HCT116 (cell line): ENCODE results near the gene THAP8.

Experiments
- EZH2phosphoT487 ChIP-seq: fragments of 200-600 bp; IDR thresholded peaks from 2 replicates; pipeline ENCODE4 v1.6.1; 2018; ENCODE audit warnings: antibody characterized with exemption, borderline replicate concordance
- POLR2A ChIP-seq: IDR thresholded peaks from 2 replicates; pipeline ENCODE4 v1.7.0; 2011; ENCODE audit warnings: borderline replicate concordance; ENCODE audit not compliant: insufficient read depth, insufficient read length; ENCODE audit errors: extremely low read depth
- POLR2AphosphoS5 ChIP-seq: IDR thresholded peaks from 2 replicates; pipeline ENCODE4 v1.6.1; 2011; ENCODE audit warnings: mild to moderate bottlenecking, low read depth, low read length, moderate library complexity
- TCF7L2 ChIP-seq: IDR thresholded peaks from 2 replicates; pipeline ENCODE4 v1.7.0; 2011; ENCODE audit warnings: borderline replicate concordance, inconsistent platforms; ENCODE audit not compliant: insufficient read depth, insufficient read length; ENCODE audit errors: extremely low read depth
- TF ChIP-seq, protein P1 (sequence below), 3 experiments: fragments of 200-600 bp in 1 of 3; sonication (generic) in 1 of 3; IDR thresholded peaks in 2 of 3; conservative IDR thresholded peaks in 1 of 3; 2 replicates each; pipeline ENCODE4 v1.5.1; 2012 to 2017; ENCODE audit warnings: low read depth in 2 of 3, low read length in 2 of 3, antibody characterized with exemption in 1 of 3, borderline replicate concordance in 1 of 3, control low read depth in 1 of 3, mild to moderate bottlenecking in 1 of 3, mixed read lengths in 1 of 3, mixed run types in 1 of 3, moderate library complexity in 1 of 3; ENCODE audit not compliant: insufficient read depth in 1 of 3
- TF ChIP-seq, protein P2 (sequence below): IDR thresholded peaks from 2 replicates; pipeline ENCODE4 v1.6.1; 2012
- TF ChIP-seq, protein P3 (sequence below): IDR thresholded peaks from 2 replicates; pipeline ENCODE4 v1.6.1; 2012

DNA sequence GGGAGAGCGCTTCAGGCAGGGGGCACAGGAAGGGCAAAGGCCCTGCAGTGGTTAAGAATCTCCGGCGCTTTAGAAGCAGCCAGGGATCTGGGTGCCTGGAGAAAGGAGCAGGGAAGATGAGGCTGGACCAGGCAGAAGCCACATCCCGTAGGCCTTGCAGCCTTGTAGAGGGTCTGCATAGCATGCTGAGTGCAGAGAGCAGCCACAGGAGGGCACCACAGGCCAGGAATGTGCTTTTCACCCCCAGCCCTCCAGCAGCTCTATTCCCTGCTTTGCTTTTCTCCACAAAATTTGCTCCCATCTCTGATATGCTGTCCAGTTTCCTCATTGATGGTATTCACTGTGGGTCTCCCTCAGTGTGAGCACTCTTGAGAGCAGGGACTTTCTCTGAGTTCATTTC is 6.3 kb upstream of the THAP8 start:
- TF ChIP-seq, protein P1, sequence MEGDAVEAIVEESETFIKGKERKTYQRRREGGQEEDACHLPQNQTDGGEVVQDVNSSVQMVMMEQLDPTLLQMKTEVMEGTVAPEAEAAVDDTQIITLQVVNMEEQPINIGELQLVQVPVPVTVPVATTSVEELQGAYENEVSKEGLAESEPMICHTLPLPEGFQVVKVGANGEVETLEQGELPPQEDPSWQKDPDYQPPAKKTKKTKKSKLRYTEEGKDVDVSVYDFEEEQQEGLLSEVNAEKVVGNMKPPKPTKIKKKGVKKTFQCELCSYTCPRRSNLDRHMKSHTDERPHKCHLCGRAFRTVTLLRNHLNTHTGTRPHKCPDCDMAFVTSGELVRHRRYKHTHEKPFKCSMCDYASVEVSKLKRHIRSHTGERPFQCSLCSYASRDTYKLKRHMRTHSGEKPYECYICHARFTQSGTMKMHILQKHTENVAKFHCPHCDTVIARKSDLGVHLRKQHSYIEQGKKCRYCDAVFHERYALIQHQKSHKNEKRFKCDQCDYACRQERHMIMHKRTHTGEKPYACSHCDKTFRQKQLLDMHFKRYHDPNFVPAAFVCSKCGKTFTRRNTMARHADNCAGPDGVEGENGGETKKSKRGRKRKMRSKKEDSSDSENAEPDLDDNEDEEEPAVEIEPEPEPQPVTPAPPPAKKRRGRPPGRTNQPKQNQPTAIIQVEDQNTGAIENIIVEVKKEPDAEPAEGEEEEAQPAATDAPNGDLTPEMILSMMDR (IDR thresholded peaks at IDR 0.05 in 2 of 3, conservative IDR thresholded peaks at IDR 0.05 in 1 of 3; ENCODE audit: borderline replicate concordance in 1 of 3, insufficient read depth in 1 of 3, low read depth in 2 of 3, low read length in 2 of 3), result peak; percentile 24 to 75 (median 59); a peak in 4 of 6 replicates
- TF ChIP-seq POLR2A (no peak), POLR2AphosphoS5 (no peak), TCF7L2 (no peak), EZH2phosphoT487 (no peak)
- TF ChIP-seq, protein P2, sequence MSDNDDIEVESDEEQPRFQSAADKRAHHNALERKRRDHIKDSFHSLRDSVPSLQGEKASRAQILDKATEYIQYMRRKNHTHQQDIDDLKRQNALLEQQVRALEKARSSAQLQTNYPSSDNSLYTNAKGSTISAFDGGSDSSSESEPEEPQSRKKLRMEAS, result no peak
- TF ChIP-seq, protein P3, sequence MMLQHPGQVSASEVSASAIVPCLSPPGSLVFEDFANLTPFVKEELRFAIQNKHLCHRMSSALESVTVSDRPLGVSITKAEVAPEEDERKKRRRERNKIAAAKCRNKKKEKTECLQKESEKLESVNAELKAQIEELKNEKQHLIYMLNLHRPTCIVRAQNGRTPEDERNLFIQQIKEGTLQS, result no peak
